ENCODE data around the gene SERP2.

DNA sequence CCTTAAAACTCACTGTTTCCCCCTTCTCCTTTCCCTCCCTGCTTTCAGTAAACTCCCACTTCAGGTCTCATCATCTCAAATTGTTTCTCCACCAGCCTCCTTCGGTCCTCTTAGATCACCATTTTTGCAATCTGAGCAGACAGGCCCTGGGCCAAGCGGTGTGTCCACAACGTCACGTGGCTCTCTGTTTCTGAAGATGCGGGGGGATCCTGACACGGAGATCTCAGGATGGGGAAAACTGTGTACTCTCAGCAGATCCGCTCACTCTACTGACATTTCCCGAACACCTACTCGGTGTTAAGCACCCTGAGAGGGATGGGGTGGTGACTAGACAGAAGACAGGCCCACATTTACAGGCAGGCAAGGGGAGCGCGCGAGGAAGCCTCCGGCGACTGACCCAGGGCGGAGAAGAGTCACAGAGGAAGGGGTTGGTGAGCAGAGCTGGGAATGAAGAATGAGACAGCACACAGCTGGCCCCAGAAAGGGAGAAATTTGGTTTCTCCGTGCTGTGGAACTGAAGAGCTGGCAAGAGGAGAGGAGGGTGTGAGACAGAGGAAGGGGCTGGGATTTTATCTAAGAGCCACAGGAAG lies 38.8 kb downstream of the SERP2 start:
- TF ChIP-seq, protein P1, sequence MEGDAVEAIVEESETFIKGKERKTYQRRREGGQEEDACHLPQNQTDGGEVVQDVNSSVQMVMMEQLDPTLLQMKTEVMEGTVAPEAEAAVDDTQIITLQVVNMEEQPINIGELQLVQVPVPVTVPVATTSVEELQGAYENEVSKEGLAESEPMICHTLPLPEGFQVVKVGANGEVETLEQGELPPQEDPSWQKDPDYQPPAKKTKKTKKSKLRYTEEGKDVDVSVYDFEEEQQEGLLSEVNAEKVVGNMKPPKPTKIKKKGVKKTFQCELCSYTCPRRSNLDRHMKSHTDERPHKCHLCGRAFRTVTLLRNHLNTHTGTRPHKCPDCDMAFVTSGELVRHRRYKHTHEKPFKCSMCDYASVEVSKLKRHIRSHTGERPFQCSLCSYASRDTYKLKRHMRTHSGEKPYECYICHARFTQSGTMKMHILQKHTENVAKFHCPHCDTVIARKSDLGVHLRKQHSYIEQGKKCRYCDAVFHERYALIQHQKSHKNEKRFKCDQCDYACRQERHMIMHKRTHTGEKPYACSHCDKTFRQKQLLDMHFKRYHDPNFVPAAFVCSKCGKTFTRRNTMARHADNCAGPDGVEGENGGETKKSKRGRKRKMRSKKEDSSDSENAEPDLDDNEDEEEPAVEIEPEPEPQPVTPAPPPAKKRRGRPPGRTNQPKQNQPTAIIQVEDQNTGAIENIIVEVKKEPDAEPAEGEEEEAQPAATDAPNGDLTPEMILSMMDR (IDR thresholded peaks at IDR 0.05; ENCODE audit: poor library complexity, severe bottlenecking), result no peak
- TF ChIP-seq RAD21 (conservative IDR thresholded peaks at IDR 0.05), result no peak
- TF ChIP-seq EZH2 (IDR thresholded peaks at IDR 0.05; ENCODE audit: borderline replicate concordance, insufficient read depth, low read length, poor library complexity, severe bottlenecking), result no peak
- no peak for TF ChIP-seq MXI1 (conservative IDR thresholded peaks at IDR 0.05; ENCODE audit: poor library complexity, severe bottlenecking)
- TF ChIP-seq, protein P2, sequence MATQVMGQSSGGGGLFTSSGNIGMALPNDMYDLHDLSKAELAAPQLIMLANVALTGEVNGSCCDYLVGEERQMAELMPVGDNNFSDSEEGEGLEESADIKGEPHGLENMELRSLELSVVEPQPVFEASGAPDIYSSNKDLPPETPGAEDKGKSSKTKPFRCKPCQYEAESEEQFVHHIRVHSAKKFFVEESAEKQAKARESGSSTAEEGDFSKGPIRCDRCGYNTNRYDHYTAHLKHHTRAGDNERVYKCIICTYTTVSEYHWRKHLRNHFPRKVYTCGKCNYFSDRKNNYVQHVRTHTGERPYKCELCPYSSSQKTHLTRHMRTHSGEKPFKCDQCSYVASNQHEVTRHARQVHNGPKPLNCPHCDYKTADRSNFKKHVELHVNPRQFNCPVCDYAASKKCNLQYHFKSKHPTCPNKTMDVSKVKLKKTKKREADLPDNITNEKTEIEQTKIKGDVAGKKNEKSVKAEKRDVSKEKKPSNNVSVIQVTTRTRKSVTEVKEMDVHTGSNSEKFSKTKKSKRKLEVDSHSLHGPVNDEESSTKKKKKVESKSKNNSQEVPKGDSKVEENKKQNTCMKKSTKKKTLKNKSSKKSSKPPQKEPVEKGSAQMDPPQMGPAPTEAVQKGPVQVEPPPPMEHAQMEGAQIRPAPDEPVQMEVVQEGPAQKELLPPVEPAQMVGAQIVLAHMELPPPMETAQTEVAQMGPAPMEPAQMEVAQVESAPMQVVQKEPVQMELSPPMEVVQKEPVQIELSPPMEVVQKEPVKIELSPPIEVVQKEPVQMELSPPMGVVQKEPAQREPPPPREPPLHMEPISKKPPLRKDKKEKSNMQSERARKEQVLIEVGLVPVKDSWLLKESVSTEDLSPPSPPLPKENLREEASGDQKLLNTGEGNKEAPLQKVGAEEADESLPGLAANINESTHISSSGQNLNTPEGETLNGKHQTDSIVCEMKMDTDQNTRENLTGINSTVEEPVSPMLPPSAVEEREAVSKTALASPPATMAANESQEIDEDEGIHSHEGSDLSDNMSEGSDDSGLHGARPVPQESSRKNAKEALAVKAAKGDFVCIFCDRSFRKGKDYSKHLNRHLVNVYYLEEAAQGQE (IDR thresholded peaks at IDR 0.05; ENCODE audit: borderline replicate concordance), result no peak
- TF ChIP-seq POLR2AphosphoS5 (IDR thresholded peaks at IDR 0.05), result no peak
- no peak for TF ChIP-seq SMC3 (conservative IDR thresholded peaks at IDR 0.05; ENCODE audit: poor library complexity)
- TF ChIP-seq EP300 (conservative IDR thresholded peaks at IDR 0.05; ENCODE audit: poor library complexity, severe bottlenecking), result no peak

Measured in neural cell (in vitro differentiated cells).